ENCODE measurements around the gene DGAT2L6. TPM values are rescaled to one million over a fixed set of nuclear protein-coding genes. Genes with fewer than 3 reads are reported as not detected.

Gene DGAT2L6
- total and polyA plus RNA-seq, 12 donors = not detected

DNA sequence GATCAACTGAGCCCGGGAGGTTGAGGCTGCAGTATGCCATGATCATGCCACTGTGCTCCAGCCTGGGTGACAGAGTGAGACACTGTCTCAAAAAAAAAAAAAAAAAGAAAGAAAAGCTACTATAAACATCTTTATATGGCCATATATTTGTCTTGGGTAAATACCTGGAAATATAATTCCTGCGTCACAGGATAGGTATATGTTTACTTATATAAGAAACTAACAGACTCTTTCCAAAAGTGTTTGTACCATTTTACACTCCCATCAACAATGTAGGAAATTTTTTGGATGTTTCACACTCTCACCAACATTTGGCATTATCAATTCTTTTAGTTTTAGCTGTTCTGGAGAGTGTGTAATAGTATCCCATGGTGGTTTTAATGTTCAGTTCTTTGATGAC, 70.0 kb downstream of the DGAT2L6 start:
- H3K4me1 ChIP-seq (replicated peaks in 1 of 2) = no peaks in the 10 kb centered on the region
- no peak overlapping the region for H3K27ac ChIP-seq
- H3K4me3 ChIP-seq = no peak overlapping the region
- TF ChIP-seq, protein P1, sequence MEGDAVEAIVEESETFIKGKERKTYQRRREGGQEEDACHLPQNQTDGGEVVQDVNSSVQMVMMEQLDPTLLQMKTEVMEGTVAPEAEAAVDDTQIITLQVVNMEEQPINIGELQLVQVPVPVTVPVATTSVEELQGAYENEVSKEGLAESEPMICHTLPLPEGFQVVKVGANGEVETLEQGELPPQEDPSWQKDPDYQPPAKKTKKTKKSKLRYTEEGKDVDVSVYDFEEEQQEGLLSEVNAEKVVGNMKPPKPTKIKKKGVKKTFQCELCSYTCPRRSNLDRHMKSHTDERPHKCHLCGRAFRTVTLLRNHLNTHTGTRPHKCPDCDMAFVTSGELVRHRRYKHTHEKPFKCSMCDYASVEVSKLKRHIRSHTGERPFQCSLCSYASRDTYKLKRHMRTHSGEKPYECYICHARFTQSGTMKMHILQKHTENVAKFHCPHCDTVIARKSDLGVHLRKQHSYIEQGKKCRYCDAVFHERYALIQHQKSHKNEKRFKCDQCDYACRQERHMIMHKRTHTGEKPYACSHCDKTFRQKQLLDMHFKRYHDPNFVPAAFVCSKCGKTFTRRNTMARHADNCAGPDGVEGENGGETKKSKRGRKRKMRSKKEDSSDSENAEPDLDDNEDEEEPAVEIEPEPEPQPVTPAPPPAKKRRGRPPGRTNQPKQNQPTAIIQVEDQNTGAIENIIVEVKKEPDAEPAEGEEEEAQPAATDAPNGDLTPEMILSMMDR (IDR thresholded peaks at IDR 0.05) = no peak
- TF ChIP-seq POLR2A (IDR thresholded peaks at IDR 0.05) = no peak
- H3K27me3 ChIP-seq = peaks cover 8% of the 10 kb centered on the region
- no peaks in the 10 kb centered on the region for H3K36me3 ChIP-seq (replicated peaks in 1 of 2)
- intact Hi-C loops (cut with DNase I) = no loop called here
- WGBS, 4 donors = 85 to 97% (median 94%) methylated on average over 2 of the region's 2 CpGs
- no peak for DNase-seq
- H3K9me3 ChIP-seq (replicated peaks in 1 of 3) = no peaks in the 10 kb centered on the region

DNA sequence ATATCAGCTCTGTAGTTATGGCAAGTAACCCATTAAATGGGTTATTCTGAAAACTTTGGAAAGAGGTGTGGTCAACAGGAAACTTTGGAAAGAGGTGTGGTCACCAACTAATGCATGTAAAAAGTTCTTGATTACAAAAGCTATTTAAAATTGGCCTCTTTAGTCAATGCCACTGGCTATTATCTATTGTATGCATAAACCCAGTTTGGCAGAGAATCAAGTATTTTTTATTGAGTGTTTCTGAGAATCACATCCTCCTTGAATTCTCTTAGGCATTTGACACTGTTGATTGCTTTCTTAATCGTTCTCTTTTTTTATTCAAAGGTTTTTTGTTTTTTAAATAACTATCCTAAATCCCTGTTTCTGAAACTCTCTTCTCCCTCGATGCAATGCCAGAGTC, 75.2 kb downstream of the DGAT2L6 start:
- no peak for DNase-seq
- Histone ChIP-seq H3K9me3 (replicated peaks in 1 of 3) (no peaks in the 10 kb centered on the region), H3K27me3 (peaks cover 8% of the 10 kb centered on the region), H3K27ac (no peak overlapping the region), H3K4me1 (replicated peaks in 1 of 2) (no peaks in the 10 kb centered on the region), H3K4me3 (no peak overlapping the region), H3K36me3 (replicated peaks in 1 of 2) (no peaks in the 10 kb centered on the region)
- intact Hi-C loops (cut with DNase I) = no loop called here
- 54 to 69% (median 59%) methylated on average over 2 of the region's 2 CpGs for WGBS, 4 donors
- TF ChIP-seq POLR2A (IDR thresholded peaks at IDR 0.05) = no peak
- TF ChIP-seq, protein P1 (IDR thresholded peaks at IDR 0.05) = no peak

DNA sequence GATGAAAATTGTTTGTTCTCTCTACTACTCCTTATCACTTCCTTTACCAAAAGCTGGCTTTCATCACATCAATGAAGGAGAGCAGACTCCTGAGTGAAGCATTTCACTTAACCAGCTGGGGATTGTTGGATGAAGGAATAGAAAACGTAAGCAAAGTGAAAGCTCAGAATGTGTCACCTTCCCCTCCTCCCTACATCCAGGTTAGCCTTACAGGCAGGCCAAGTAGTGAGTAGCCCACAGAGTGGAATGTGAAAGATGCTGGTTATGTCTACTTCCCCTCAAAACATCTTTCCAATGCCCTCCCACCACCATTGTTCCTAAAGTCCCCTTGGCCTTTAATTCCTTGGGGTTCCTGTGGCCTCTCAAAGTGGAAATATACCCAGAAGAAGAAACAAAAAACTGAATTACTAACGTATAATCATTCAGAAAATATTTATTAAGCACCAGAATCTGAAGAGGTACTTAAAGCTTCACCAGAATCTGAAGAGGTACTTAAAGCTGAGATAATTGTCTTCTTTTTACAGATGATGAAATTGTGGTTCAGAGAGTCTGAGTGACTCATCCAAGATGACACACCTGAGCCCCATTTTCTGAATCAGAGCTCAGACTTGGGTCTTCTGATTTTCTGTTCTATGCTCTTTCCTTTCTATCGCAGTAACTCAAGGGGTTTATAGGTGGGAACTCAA, 76.2 kb downstream of the DGAT2L6 start:
- H3K27me3 ChIP-seq = peaks cover 5% of the 10 kb centered on the region
- no peak for TF ChIP-seq POLR2A (IDR thresholded peaks at IDR 0.05)
- TF ChIP-seq, protein P1 (IDR thresholded peaks at IDR 0.05) = no peak
- intact Hi-C loops (cut with DNase I) = no loop called here
- 65 to 93% (median 76%) methylated on average over 3 of the region's 3 CpGs for WGBS, 4 donors
- no peak for DNase-seq
- H3K4me1 ChIP-seq (replicated peaks in 1 of 2) = no peaks in the 10 kb centered on the region
- no peaks in the 10 kb centered on the region for H3K36me3 ChIP-seq (replicated peaks in 1 of 2)
- no peaks in the 10 kb centered on the region for H3K9me3 ChIP-seq (replicated peaks in 1 of 3)
- H3K27ac ChIP-seq = no peak overlapping the region
- H3K4me3 ChIP-seq = no peak overlapping the region

DNA sequence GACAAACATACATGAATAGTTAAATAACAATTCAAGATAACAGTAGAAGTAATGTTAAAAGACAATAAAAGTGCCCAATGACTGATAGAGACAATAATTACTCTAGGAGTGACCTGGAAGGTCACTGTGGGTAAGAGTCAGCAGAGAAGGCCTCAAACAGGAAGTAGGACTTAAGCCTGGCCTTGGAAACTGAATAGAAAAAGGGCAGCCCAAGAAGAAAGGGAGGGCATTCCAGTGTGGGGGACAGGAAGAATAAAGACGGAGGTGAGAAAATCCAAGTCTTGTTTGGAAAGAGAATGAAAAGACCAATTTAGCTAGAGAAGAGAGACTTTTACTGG, 76.7 kb downstream of the DGAT2L6 start:
- no peak for DNase-seq
- Histone ChIP-seq H3K36me3 (replicated peaks in 1 of 2) (no peaks in the 10 kb centered on the region), H3K4me3 (no peak overlapping the region), H3K9me3 (replicated peaks in 1 of 3) (no peaks in the 10 kb centered on the region), H3K27ac (no peak overlapping the region), H3K4me1 (replicated peaks in 1 of 2) (no peaks in the 10 kb centered on the region), H3K27me3 (peaks cover 5% of the 10 kb centered on the region)
- intact Hi-C loops (cut with DNase I) = no loop called here
- WGBS, 4 donors = 57 to 88% (median 79%) methylated on average over 1 of the region's 1 CpG
- TF ChIP-seq, protein P1 (IDR thresholded peaks at IDR 0.05) = no peak
- no peak for TF ChIP-seq POLR2A (IDR thresholded peaks at IDR 0.05)

Measured in adrenal gland (tissue), 12 donors.